GM18505 (cell line): ENCODE data around the gene HPCAL4.

ENCODE experiments used
- ATAC-seq: cut with Tn5 transposase; IDR thresholded peaks from one replicate; pipeline ENCODE4 v1.9.1; 2021; ENCODE audit not compliant: unreplicated experiment
- POLR2A ChIP-seq: IDR thresholded peaks from 4 replicates; pipeline ENCODE4 v1.6.1; 2011; ENCODE audit warnings: borderline replicate concordance; ENCODE audit not compliant: insufficient read depth, insufficient read length; ENCODE audit errors: extremely low read depth

The HPCAL4 gene

GRCh38 chr1:39691383-39692151 is at the start of gene HPCAL4:
Gene HPCAL4 (minus strand): TSS chr1:39691433. CDS start chr1:39684603, 6,830 bp downstream.
- TF ChIP-seq POLR2A, result no peak

GRCh38 chr1:39738622-39739366 is 47.6 kb upstream of the HPCAL4 start, which contains the start of gene PPIE:
Gene PPIE (plus strand): TSS chr1:39738882. CDS start chr1:39738901, 19 bp downstream.
- TF ChIP-seq POLR2A, result peak; percentile 88
- ATAC-seq, result peak; percentile 82

More at GRCh38 chr1:39691383-39692151, at the start of gene HPCAL4:
- ATAC-seq, result peak; percentile 61

- TF ChIP-seq POLR2A, result no peak
- no peak for ATAC-seq
Observed at GRCh38 chr1:39737546-39738169, 46.4 kb upstream of the HPCAL4 start.

- no peak for TF ChIP-seq POLR2A
- ATAC-seq, result no peak
Observed at GRCh38 chr1:39735731-39736130, 44.5 kb upstream of the HPCAL4 start.

GRCh38 chr1:39733161-39733560 is 41.9 kb upstream of the HPCAL4 start:
- no peak for TF ChIP-seq POLR2A
- ATAC-seq, result no peak

- TF ChIP-seq POLR2A, result no peak
- ATAC-seq, result no peak
Observed at GRCh38 chr1:39732730-39733129, 41.5 kb upstream of the HPCAL4 start.

GRCh38 chr1:39729842-39730241 is 38.6 kb upstream of the HPCAL4 start:
- ATAC-seq, result no peak
- no peak for TF ChIP-seq POLR2A

- no peak for ATAC-seq
- TF ChIP-seq POLR2A, result no peak
Observed at GRCh38 chr1:39729030-39729429, 37.8 kb upstream of the HPCAL4 start.

GRCh38 chr1:39727932-39728317 is 36.7 kb upstream of the HPCAL4 start:
- TF ChIP-seq POLR2A, result no peak
- no peak for ATAC-seq

GRCh38 chr1:39727221-39727931 is 36.1 kb upstream of the HPCAL4 start:
- ATAC-seq, result no peak
- no peak for TF ChIP-seq POLR2A

GRCh38 chr1:39726600-39726999 is 35.4 kb upstream of the HPCAL4 start:
- ATAC-seq, result no peak
- no peak for TF ChIP-seq POLR2A

- no peak for ATAC-seq
- no peak for TF ChIP-seq POLR2A
Observed at GRCh38 chr1:39722495-39722894, 31.3 kb upstream of the HPCAL4 start.

- TF ChIP-seq POLR2A, result no peak
- ATAC-seq, result no peak
Observed at GRCh38 chr1:39721664-39722063, 30.4 kb upstream of the HPCAL4 start.
